IPS-18c (cell line): ENCODE results near the gene NAB1.

Experiments used
- H3K4me3 ChIP-seq: 2 replicates; pipeline ENCODE4 v1.7.0; 2013; ENCODE audit warnings: low read depth, mild to moderate bottlenecking, low read length, moderate library complexity; ENCODE audit not compliant: insufficient read depth
- H3K9me3 ChIP-seq: one replicate; pipeline ENCODE4 v1.6.1; 2013; ENCODE audit warnings: mild to moderate bottlenecking, low read length, moderate library complexity; ENCODE audit not compliant: control insufficient read depth, insufficient read depth

The NAB1 gene

DNA sequence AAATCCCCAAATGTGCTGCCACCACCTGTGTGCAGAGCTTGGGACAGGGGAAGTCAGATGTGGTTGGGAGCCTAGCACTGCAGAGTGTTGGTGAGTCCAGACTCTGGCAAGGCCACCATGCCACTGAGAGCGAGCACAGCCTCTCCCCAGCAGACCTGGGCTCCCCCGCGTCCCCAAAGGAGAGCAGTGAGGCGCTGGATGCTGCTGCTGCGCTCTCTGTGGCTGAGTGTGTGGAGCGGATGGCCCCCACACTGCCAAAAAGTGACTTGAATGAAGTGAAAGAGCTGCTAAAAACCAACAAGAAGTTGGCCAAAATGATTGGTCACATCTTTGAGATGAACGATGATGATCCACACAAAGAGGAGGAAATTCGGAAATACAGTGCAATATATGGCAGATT lies 10.7 kb downstream of the NAB1 start:
- no peak overlapping the region for H3K4me3 ChIP-seq
- H3K9me3 ChIP-seq: no peaks in the 10 kb centered on the region

DNA sequence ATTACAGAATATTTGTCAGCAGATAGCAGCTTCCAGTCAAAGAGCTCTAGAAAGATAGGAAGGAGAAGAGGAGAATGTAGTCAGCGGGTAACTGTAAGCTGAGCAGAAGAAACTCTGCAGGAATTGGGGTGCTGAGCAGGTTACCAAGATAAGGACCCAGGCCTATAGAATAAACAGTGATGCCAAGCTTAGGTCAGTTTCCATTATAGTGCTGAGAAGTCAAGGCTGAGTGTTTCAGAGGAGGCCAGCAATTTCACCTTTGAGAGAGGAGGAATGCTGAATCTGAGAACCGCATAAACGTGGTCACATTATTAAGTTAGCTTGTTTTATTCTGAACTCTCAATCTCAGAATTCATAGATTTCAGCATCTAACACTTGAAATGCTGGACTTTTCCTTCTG lies 13.9 kb downstream of the NAB1 start:
- no peak overlapping the region for H3K4me3 ChIP-seq
- H3K9me3 ChIP-seq: no peaks in the 10 kb centered on the region

DNA sequence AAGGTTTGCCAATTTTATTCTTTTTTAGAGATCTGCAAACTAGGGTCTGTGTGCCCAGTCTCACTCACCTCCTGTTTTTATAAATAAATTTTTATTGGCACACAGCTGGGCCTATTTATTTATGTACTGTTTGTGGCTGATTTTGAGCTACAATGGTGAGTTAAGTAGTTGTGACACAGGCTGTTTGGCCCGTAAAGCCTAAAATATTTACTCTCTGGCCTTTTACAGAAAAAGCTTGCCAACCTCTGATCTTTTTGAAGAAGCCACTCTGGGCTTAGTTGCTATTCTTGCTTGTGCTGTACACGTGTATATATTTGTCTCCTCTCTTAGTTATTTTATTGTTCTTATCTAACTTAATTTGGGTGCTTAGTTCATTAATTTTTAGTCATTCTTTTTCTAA lies 14.5 kb downstream of the NAB1 start:
- Histone ChIP-seq H3K9me3 (no peaks in the 10 kb centered on the region), H3K4me3 (no peak overlapping the region)

DNA sequence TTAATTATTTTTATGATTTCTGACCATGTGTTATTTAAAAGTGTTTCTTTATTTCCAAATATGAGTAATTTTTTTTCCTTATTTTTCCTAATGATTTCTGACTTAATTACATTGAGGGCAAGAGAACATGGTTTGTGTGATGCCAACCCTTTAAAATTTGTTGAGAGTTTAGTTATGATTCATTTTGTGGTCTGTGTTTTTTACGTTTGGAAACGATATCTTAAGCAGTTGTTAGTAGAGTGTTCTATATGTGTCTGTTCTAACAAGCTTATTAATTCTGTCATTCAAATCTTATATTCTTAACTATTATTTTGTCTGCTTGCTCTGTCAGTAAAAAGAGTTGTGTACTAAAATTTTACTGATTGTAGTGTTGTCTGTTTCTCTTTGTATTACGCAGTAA lies 15.0 kb downstream of the NAB1 start:
- Histone ChIP-seq H3K9me3 (no peaks in the 10 kb centered on the region), H3K4me3 (no peak overlapping the region)

DNA sequence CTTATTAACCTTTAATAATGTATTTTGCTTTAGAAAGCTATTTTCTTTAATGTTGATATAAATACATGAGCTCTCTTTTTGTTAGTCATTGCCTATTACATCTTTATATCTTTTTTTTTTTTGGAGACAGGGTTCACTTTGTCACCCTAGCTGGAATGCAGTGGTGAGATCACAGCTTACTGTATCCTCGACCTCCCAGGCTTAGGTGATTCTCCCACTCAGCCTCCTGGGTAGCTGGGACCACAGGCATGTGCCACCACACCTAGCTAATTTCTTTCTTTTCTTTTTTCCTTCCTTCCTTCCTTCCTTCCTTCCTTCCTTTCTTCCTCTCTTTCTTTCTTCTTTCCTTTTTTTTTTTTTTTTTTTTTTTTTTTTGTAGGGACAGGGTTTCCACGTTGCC lies 15.4 kb downstream of the NAB1 start:
- Histone ChIP-seq H3K9me3 (no peaks in the 10 kb centered on the region), H3K4me3 (no peak overlapping the region)

DNA sequence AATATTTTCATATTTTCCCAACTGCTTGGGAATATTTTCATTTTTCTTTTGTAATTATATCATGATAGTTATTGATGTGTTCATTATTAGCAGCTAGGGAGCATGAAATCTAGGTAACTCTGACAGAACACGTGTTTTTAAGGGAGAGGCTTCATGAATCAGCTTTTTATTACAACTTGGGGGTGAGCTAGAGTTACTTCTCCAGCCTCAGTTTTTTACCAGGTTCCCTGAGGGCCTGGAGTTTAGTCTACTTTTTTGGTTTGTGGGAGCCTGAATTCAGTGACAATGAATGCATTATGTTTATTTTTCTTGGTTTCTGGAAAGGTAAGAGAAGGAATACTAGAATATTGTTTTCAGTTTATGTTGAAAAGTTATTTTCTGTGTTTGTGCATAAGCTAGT lies 18.0 kb downstream of the NAB1 start:
- no peak overlapping the region for H3K4me3 ChIP-seq
- H3K9me3 ChIP-seq: no peaks in the 10 kb centered on the region

DNA sequence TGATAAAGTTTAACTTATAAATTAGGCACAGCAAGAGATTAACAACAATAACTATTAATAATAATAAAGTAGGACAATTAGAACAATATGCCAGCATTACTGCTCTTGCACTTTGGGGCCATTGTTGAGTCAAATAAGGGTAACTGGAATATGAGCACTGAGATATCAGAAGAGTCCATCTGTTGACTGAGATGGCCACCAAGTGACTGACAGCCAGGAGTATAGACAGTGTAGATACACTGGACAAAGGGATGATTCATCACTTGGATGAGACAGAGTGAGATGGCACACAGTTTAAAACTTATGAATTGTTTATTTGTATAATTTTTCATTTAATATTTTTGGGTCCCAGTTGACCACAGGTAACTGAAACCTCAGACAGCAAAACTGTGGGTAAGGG lies 20.0 kb downstream of the NAB1 start:
- Histone ChIP-seq H3K4me3 (no peak overlapping the region), H3K9me3 (no peaks in the 10 kb centered on the region)

DNA sequence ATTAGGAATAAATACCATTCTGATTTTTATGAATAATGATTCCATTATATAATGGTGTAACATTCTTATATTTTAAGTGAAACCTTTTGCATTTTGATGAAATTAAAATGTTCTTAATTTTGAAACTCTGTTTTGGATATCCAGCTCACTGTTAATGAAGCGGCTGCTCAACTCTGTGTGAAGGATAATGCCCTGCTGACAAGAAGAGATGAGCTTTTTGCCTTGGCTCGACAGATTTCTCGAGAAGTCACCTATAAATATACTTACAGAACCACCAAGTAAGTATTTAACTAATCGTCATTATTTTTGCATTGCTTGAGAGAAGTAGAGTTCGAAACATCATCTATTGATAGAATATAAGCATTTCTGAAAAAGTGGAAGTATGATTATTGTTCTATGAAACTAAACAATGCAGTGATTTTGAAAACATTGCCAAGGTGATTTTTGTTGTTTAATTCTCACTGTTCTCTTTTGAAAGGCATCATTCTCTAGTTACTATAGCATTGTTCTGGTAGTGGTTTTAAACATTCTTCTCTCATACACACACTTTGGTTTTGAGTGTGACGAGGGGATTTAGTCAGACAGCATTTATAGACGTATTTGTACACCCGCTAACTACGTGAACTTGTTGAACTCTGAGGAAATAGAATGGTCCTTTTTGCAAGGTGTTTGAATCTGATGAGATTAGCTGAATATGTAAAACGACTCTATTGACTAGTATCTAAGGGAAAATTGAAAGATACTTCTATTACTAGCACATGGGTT lies 21.5 kb downstream of the NAB1 start:
- H3K4me3 ChIP-seq: no peak overlapping the region
- no peaks in the 10 kb centered on the region for H3K9me3 ChIP-seq

DNA sequence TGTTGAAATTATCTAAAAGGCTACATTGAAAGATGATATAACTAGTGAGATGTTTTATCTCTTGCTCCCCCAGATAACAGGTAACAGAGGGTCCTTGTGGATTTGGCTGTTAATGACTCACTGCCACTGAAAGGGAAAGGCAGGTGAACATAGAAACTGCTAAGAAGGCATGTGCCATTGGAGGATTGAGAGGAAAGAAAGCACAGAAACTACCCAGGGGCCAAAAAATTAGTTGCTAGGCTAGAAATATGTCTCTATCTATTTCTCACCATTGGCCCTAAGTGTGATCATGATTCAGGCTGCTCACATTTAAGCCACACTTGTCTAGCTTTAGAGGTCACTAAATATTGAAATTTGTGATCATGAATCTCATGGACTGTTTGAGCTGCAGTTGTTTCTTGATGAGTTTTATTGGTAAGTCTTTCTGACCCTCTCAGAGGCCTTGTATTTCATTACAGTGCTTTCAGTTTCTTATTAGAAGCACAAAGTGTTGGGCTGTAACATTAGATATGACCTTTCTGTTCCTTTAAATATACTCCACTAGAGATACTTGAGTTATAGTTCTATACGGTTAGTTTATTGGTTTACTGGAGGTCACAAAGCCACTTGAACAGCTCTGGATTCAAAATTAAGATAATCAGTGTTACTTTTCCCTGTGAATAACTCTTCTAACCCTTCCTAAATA lies 26.2 kb downstream of the NAB1 start:
- Histone ChIP-seq H3K4me3 (no peak overlapping the region), H3K9me3 (no peaks in the 10 kb centered on the region)

DNA sequence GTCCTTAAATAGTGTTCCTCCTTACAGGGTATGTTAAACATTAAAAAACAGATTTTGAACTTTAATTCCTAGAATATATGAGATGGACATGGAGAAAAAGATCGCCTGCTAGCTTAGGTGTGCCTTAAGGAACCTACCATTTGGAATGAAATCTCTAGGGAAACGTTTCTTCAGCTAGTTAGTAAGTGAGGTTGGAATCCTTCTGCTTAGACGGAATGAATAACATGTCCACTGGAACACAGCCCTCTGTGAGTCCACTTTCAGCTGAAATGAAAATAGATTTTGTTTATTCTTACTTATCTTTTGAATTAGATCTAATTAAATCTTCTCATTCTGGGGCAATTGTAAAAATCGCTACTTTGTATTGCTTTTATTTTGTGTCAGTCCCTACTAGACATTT lies 28.4 kb downstream of the NAB1 start:
- Histone ChIP-seq H3K4me3 (no peak overlapping the region), H3K9me3 (no peaks in the 10 kb centered on the region)

DNA sequence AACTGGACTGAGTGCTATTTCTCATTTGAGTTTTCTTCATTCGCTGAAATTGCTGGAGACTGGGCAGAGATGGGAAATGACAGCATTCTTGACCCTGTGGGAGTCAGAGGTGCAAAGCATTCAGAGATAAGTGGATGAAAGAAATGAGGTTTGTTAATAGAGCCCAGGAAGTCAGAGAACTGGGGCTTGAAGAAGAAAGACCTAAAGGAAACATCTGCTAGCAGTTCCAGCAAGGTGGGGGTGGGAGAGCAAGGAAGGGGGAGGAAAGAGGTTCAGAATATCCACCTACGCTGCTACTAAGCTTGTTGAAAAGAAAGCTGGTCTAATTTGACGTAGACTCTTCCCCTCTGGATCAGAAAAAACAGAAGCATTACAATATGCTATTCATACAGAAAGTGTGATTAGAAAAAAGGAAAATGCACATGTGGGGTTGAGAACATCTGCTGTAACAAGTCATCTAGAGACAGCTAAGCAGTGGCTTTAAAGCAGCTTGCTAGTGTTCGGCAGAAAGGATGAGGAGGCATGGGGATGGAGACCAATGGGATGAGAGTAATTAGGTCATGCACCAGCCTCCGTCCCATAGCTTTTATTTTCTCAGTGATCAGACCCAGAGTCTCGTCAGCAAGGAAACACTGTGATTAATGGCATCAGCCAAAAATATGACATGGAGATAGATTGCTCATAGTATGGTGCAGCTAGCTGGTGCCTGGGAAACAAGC lies 29.7 kb downstream of the NAB1 start:
- no peak overlapping the region for H3K4me3 ChIP-seq

DNA sequence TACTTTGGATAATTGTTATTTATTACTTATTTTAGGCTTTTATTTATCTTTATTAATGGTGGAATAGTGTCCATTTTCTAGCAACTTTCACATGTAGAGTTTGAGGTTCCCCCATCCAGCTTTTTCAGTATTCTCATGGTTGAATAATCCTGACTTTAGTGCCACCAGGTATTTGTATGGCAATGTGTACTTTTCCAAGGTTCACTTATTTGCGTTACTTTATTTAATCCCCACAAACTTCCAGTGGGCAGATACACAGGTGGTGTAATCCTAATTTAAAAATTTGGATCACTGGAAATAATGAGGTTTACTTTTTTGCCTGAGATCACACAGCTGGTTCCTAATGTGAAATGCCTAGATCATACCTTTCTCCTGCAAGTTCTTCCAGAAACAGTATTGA lies 30.5 kb downstream of the NAB1 start:
- Histone ChIP-seq H3K9me3 (no peaks in the 10 kb centered on the region), H3K4me3 (no peak overlapping the region)

More for the DNA sequence above, 29.7 kb downstream of the NAB1 start:
- H3K9me3 ChIP-seq: no peaks in the 10 kb centered on the region

DNA sequence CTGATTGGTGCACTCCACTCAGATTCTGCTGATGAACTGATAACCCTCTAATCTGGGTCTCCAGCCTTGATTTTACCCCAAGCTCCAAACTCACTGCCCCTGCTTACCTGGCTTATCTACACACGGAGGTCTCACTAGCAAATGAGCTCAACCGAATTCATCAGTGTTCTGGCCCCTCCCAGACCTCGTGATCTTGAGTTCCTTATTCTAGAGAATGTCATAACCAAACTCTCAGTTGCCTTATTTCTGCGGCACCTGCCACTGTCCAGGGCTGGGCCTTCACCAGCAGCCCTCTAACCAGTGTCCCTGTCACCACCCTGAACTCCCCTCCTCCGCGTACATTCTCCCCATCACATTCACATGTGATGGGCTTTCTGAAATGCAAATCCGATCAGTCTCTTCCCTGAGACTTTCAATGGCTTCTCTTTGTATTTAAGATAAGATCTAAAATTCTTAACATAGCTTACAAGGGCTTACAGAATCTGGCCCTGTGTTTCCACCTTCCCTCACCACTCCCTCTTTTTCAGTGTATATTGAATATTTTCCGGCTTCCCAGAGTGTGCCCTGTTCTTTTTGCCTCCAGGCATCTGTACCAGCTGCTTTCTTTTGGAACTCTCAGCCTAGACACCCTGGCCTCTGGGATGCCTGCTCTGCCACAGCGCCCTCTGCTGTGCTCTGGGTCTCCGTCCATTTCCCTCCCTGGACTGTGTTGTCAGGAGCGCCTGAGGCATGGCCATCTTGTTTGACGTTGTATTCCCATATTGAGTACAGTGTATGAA lies 31.1 kb downstream of the NAB1 start:
- H3K9me3 ChIP-seq: no peaks in the 10 kb centered on the region
- no peak overlapping the region for H3K4me3 ChIP-seq

DNA sequence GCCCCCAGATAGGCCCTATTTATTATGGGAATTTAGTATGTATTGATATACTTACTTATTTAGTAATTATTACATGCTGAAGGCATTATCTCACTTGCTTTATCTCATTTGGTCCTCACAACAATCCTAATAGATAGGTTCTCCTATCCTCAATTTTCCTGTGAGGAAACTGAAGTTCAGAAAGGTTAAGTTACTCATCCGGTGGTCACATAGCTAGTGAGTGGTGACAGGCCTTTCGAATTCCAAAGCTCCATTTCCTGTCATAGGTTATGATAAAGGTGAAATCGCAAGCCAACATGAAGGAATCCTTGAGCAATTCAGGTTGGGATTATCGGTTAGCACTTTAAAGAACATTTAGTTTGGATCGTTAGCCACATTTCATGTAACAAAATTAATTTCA lies 33.3 kb downstream of the NAB1 start:
- H3K4me3 ChIP-seq: no peak overlapping the region
- H3K9me3 ChIP-seq: no peaks in the 10 kb centered on the region

DNA sequence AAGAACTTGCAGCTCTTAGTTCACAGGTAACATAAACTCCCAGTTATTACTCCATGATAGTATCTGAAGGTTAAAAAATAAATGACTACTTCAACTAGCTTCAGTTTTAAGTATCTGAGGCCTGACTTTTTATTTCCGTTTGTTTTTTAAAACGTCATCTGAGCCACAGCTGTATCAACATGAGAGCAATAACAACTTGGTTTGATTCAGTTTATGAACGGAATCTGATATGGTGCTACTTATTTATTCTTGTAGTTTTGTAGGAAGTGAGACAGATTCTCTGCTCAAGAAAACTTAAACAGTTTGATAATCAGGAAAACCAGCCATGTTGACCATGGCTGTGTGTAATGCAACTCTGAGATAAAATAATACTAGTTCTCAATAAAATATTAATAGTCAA lies 34.9 kb downstream of the NAB1 start:
- H3K9me3 ChIP-seq: no peaks in the 10 kb centered on the region
- no peak overlapping the region for H3K4me3 ChIP-seq

DNA sequence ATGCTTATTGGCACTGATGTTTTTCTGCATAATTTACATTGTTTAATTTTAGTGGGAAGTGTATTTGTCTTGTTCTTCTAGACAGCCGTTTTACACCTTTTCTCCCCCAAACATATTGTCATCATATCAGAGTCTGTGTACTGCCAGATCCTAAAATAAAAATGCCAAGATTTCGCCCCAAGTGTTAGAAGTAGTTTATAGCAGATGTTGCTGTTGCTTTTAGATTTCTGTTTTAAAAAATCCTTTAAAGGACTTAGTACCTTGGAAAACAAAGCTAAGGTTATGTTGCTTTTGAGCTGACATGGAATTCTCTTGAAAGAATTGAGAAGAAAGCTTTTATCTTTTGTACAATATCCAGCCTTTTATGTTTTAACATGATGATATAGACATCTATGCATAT lies 36.0 kb downstream of the NAB1 start:
- Histone ChIP-seq H3K9me3 (no peaks in the 10 kb centered on the region), H3K4me3 (no peak overlapping the region)

DNA sequence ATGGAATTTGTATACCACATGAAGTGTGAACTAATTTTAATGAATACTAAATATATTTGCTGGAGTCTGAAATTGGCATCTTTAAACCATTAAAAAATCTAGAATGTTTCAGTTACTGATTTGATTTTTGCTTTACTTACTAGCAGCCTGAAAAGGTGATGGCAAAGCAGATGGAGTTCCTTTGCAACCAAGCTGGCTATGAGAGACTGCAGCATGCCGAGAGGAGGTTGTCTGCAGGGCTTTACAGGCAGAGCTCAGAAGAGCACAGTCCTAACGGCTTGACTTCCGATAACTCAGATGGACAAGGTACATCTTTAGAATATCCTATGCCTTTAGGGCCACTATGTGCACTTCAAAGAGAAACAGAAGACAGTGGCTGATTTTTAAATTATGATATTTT lies 36.5 kb downstream of the NAB1 start:
- Histone ChIP-seq H3K4me3 (no peak overlapping the region), H3K9me3 (no peaks in the 10 kb centered on the region)
